Lower lobe of right lung (tissue), 2 donors: Measurements from ENCODE around the gene PRPF40B. TPM values are rescaled to one million over a fixed set of nuclear protein-coding genes. Genes with fewer than 3 reads are reported as not detected.

ENCODE experiments used
- ATAC-seq, 2 donors: fragments of 200-7000 bp; cut with Tn5 transposase; one replicate each; pipeline ENCODE4 v1.9.1; 2020 to 2022; ENCODE audit warnings: mild to moderate bottlenecking in 2 of 2, moderate library complexity in 2 of 2
- DNase-seq: peaks from one replicate; pipeline ENCODE4 v3.0.0-alpha.2; 2020
- H3K27ac ChIP-seq: fragments of 200-600 bp; one replicate; pipeline ENCODE4 v1.8.0; 2022
- H3K27me3 ChIP-seq: fragments of 200-600 bp; one replicate; pipeline ENCODE4 v1.8.0; 2022; ENCODE audit warnings: low read depth
- H3K36me3 ChIP-seq: fragments of 200-600 bp; one replicate; pipeline ENCODE4 v1.8.0; 2022; ENCODE audit warnings: mild to moderate bottlenecking
- H3K4me1 ChIP-seq: fragments of 200-600 bp; one replicate; pipeline ENCODE4 v1.8.0; 2022
- H3K4me3 ChIP-seq: fragments of 200-600 bp; one replicate; pipeline ENCODE4 v1.8.0; 2022; ENCODE audit warnings: mild to moderate bottlenecking
- H3K9me3 ChIP-seq: fragments of 200-600 bp; one replicate; pipeline ENCODE4 v1.8.0; 2022
- intact Hi-C: fragments of 100-400 bp; cut with DNase I; formaldehyde crosslinking; loops from one replicate; pipeline ENCODE4 v1.11.0; 2022
- total RNA-seq: library from RNA; stranded (reverse); fragmentation: NEBNext Ultra II Directional; extraction: Animal tissue kit (Norgen Biotek cat#: 25700); gene quantifications from one replicate; pipeline ENCODE4 v1.2.1, GENCODE V29; 2021
- TF ChIP-seq, protein P1 (sequence below): fragments of 200-600 bp; IDR thresholded peaks from one replicate; pipeline ENCODE4 v1.8.0; 2022; ENCODE audit warnings: antibody characterized with exemption, mild to moderate bottlenecking
- donor health status: DM: no; HTN: yes; CAD: no; lungs with severe emphysema.

Gene PRPF40B
- total RNA-seq, 1 donor from 2014 or later: 19.3 TPM

DNA sequence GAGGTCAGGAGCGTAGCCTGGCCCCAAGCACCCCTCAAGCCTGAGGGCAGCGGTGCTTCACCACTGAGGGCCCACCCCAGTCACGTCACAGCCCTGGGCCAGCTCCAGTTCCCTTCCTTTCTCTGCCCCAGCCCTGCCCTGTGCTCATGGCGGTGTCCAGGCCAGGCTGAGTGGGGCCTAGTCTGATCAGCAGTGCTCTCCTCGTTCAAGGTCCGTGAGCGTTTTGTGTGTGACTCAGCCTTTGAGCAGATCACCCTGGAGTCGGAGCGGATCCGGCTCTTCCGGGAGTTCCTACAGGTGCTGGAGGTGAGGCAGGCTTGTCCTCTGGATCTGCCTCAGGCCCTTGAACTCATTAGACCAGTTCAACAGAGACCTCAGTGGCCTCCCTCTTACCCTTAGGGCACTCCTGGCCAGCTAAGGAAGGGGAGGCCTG is 19.0 kb downstream of the PRPF40B start:
- DNase-seq (no peak), ATAC-seq (no peak)
- TF ChIP-seq, protein P1, sequence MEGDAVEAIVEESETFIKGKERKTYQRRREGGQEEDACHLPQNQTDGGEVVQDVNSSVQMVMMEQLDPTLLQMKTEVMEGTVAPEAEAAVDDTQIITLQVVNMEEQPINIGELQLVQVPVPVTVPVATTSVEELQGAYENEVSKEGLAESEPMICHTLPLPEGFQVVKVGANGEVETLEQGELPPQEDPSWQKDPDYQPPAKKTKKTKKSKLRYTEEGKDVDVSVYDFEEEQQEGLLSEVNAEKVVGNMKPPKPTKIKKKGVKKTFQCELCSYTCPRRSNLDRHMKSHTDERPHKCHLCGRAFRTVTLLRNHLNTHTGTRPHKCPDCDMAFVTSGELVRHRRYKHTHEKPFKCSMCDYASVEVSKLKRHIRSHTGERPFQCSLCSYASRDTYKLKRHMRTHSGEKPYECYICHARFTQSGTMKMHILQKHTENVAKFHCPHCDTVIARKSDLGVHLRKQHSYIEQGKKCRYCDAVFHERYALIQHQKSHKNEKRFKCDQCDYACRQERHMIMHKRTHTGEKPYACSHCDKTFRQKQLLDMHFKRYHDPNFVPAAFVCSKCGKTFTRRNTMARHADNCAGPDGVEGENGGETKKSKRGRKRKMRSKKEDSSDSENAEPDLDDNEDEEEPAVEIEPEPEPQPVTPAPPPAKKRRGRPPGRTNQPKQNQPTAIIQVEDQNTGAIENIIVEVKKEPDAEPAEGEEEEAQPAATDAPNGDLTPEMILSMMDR: no peak
- Histone ChIP-seq H3K4me3 (no peak overlapping the region), H3K9me3 (no peaks in the 10 kb centered on the region), H3K27ac (no peak overlapping the region), H3K36me3 (peaks cover 73% of the 10 kb centered on the region), H3K4me1 (peaks cover 39% of the 10 kb centered on the region), H3K27me3 (no peaks in the 10 kb centered on the region)
- intact Hi-C loops: loop anchor here (5.0 kb wide), 1 partner anchor 65 kb away; the partner anchor contains the start of gene FMNL3

DNA sequence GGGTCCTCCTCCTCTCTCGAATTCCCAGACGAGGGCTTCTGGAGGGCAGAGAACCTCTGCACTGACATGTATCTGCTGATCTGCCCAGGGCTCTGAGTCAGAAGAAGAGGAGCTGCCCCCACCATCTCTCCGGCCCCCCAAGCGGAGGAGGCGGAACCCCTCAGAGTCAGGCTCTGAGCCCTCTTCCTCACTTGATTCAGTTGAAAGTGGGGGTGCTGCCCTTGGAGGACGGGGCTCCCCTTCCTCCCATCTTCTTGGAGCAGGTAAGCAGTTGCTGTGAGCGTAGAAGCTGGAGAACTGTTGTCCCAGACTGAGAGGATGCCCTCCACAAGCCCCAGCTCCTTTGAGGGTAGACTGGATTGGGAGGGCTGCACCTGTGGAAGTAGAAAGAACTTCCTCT is 19.8 kb downstream of the PRPF40B start:
- H3K4me3 ChIP-seq: no peak overlapping the region
- no peaks in the 10 kb centered on the region for H3K9me3 ChIP-seq
- ATAC-seq: no peak
- TF ChIP-seq, protein P1: no peak
- H3K27ac ChIP-seq: no peak overlapping the region
- H3K4me1 ChIP-seq: peaks cover 40% of the 10 kb centered on the region
- H3K36me3 ChIP-seq: peaks cover 73% of the 10 kb centered on the region
- no peak for DNase-seq
- no peaks in the 10 kb centered on the region for H3K27me3 ChIP-seq
- intact Hi-C loops: loop anchor here (5.0 kb wide), 1 partner anchor 64 kb away; the partner anchor contains the start of gene FMNL3

DNA sequence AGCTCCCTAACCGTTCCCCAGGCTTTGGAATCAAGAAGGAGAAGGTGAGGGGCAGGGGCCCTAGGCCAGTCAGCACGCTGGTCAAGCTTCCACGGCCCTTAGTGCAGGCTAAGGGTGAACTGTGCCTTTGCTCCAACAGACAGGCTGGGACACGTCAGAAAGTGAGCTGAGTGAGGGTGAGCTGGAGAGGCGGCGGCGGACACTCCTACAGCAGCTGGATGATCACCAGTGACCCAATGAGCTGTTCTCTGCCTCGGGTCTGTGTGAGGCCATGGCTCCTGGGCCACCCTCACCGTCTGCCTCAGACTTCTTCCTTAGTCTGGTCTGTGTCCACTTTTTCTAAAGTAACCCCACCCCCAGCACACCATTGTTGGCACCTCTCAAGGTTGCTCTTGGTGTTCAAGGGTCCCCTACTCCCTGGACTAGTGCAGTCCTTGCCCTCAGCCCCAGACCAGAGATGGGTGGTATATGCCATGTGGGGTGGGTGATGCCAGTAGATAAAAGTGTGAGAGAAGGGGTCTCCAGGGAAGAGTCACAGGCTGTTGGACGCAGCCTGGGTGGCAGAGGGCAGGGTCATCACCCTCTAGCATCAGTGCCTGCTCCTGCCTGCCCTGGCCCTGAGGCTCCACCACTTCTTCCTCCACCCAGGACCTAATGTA is 20.7 kb downstream of the PRPF40B start:
- Histone ChIP-seq H3K36me3 (peaks cover 76% of the 10 kb centered on the region), H3K27me3 (no peaks in the 10 kb centered on the region), H3K9me3 (no peaks in the 10 kb centered on the region), H3K4me3 (no peak overlapping the region), H3K27ac (no peak overlapping the region), H3K4me1 (peaks cover 50% of the 10 kb centered on the region)
- intact Hi-C loops: loop anchor here (5.0 kb wide), 1 partner anchor 63 kb away; the partner anchor contains the start of gene FMNL3
- TF ChIP-seq, protein P1: no peak
- ATAC-seq: peak in 1 of 2 donors; percentile 5
- DNase-seq: no peak

DNA sequence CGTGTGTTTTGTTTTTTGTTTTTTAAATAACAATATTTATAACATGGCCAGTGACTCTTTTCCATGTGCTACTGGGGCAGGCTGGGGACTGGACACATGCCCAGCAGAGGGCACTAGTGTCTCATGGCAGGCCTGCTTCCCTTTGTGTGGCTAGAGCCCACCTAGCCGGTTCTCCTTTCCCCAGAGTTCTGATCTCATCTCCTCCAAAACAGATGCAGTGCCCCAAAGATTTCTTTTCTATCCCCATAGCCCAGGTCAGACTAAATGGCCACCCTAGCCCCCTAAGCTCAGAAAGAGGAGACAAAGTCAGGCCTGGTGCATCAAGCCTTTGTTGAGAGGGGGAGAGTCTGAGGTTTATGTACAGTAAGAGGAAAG is 21.2 kb downstream of the PRPF40B start:
- H3K4me3 ChIP-seq: no peak overlapping the region

DNA sequence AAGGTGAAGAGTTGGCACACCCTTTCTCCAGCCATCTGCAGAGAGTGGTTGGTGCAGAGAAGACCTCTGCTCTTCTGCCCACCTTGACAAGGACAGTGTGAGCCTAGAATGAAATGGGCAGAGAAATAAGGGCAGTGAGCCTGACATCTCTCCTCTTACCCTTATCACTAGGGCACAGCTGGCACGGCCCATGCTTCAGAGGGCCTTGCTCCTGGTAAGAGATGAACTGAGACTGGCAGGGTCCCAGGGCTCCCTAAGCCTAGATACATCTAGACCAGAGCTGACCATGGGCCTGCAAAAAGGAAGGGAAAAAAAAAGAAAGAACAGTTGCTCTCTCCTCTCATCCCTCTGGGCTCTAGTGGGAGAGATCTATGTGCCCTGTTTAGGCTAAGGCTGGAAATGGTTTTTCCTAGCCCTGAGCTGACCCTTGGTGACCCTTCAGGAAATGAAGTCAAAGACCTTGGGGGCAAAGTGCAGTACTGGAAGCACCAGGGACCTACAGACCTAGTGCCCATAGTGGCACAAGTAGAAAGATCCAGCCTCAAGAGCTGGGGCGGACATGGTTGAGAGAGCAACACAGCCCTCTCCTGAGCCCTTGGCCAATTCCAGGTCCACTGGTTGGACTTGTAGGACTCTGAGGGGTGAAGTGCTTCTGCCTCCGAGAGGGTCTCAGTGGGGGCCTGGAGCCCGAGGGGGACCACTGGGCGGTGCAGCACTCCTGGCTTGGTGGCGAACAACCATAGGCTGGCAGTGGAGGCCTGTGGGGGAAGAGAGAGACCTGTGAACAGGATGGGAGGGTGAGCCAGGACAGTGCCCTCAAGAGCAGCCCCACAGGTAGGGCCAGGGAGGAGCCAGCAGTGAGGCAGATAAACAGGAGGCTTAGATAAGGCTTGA is 22.0 kb downstream of the PRPF40B start:
- H3K36me3 ChIP-seq: peaks cover 87% of the 10 kb centered on the region
- no peak overlapping the region for H3K4me3 ChIP-seq
- no peak for ATAC-seq
- peak overlapping the region; percentile 7 for H3K27ac ChIP-seq
- no peaks in the 10 kb centered on the region for H3K27me3 ChIP-seq
- peaks cover 56% of the 10 kb centered on the region for H3K4me1 ChIP-seq
- intact Hi-C loops: no loop called here
- H3K9me3 ChIP-seq: no peaks in the 10 kb centered on the region
- DNase-seq: no peak
- TF ChIP-seq, protein P1: no peak

More for the DNA sequence above, 21.2 kb downstream of the PRPF40B start:
- Histone ChIP-seq H3K36me3 (peaks cover 81% of the 10 kb centered on the region), H3K9me3 (no peaks in the 10 kb centered on the region), H3K27ac (peak overlapping the region; percentile 7), H3K27me3 (no peaks in the 10 kb centered on the region), H3K4me1 (peaks cover 55% of the 10 kb centered on the region)
- ATAC-seq (peak; percentile 79 to 85), DNase-seq (peak; percentile 77)
- intact Hi-C loops: loop anchor here (5.0 kb wide), 1 partner anchor 63 kb away; the partner anchor contains the start of gene FMNL3
- TF ChIP-seq, protein P1: peak; percentile 97
